CD8-positive, alpha-beta memory T cell (primary cell): ENCODE results near the gene SUPT3H. TPM values are rescaled to one million over a fixed set of nuclear protein-coding genes. Genes with fewer than 3 reads are reported as not detected.

ENCODE experiments used
- CTCF ChIA-PET: fragments of 350-600 bp; sonication (Branson Sonifier 250); formaldehyde crosslinking; loops from one replicate; lab custom pipeline; 2021; ENCODE audit warnings: antibody characterized with exemption; lab: Charles Lee
- POLR2A ChIA-PET: fragments of 350-600 bp; sonication (Branson Sonifier 250); formaldehyde crosslinking; loops from one replicate; lab custom pipeline; 2021; ENCODE audit warnings: antibody characterized with exemption; lab: Charles Lee
- DNase-seq, 5 donors: peaks; one replicate each; pipeline versions ENCODE4 v3.0.0 to v3.0.0-alpha.2; 2020 to 2022; ENCODE audit warnings: mixed read lengths in 1 of 5
- H3K27ac ChIP-seq: one replicate; pipeline ENCODE4 v1.7.0; 2013; ENCODE audit warnings: low read depth, mild to moderate bottlenecking, low read length, moderate library complexity
- H3K27me3 ChIP-seq: 2 replicates; pipeline ENCODE4 v1.7.0; 2013; ENCODE audit warnings: low read length, mild to moderate bottlenecking; ENCODE audit not compliant: insufficient read depth, poor library complexity, severe bottlenecking
- H3K36me3 ChIP-seq: 2 replicates; pipeline ENCODE4 v1.7.0; 2013; ENCODE audit warnings: mild to moderate bottlenecking, low read length, moderate library complexity; ENCODE audit not compliant: insufficient read depth
- H3K4me1 ChIP-seq: 2 replicates; pipeline ENCODE4 v1.7.0; 2013; ENCODE audit warnings: mild to moderate bottlenecking, low read length, moderate library complexity; ENCODE audit not compliant: insufficient read depth
- H3K4me3 ChIP-seq: 2 replicates; pipeline ENCODE4 v1.7.0; 2013; ENCODE audit warnings: mild to moderate bottlenecking, low read length
- H3K9me3 ChIP-seq: 2 replicates; pipeline ENCODE4 v1.7.0; 2013; ENCODE audit warnings: mild to moderate bottlenecking, low read length
- H3K27ac Mint-ChIP-seq, 8 donors: one replicate each; pipeline ENCODE4 v1.8.0; 2020 to 2021; ENCODE audit warnings: mixed read lengths in 8 of 8, mild to moderate bottlenecking in 6 of 8, inconsistent platforms in 3 of 8, moderate library complexity in 3 of 8
- H3K27me3 Mint-ChIP-seq, 2 donors: one replicate each; pipeline ENCODE4 v1.8.0; 2020 to 2021; ENCODE audit warnings: mixed read lengths in 2 of 2, mild to moderate bottlenecking in 1 of 2, moderate library complexity in 1 of 2
- H3K36me3 Mint-ChIP-seq, 3 donors: one replicate each; pipeline ENCODE4 v1.8.0; 2020 to 2021; ENCODE audit warnings: mixed read lengths in 3 of 3, inconsistent platforms in 1 of 3, mild to moderate bottlenecking in 1 of 3
- H3K4me1 Mint-ChIP-seq, 3 donors: one replicate each; pipeline ENCODE4 v1.8.0; 2020 to 2021; ENCODE audit warnings: mixed read lengths in 3 of 3, inconsistent platforms in 1 of 3, mild to moderate bottlenecking in 1 of 3
- H3K4me3 Mint-ChIP-seq, 7 donors: one replicate each; pipeline ENCODE4 v1.8.0; 2020 to 2021; ENCODE audit warnings: mixed read lengths in 7 of 7, mild to moderate bottlenecking in 6 of 7, moderate library complexity in 4 of 7, inconsistent platforms in 2 of 7
- H3K9me3 Mint-ChIP-seq, 5 donors: one replicate each; pipeline ENCODE4 v1.8.0; 2020 to 2022; ENCODE audit warnings: mixed read lengths in 5 of 5, mild to moderate bottlenecking in 3 of 5, moderate library complexity in 2 of 5, inconsistent platforms in 1 of 5
- polyA plus RNA-seq: library from polyadenylated mRNA; unstranded; fragments of 300-500 nt; fragmentation: Illumina TruSeq; gene quantifications from one replicate; pipeline ENCODE4 v1.2.3, GENCODE V29; 2021
- total RNA-seq, 2 experiments: library from RNA; stranded (reverse); gene quantifications; one replicate each; pipeline ENCODE4 v1.2.3, GENCODE V29; 2021

SUPT3H gene
- total and polyA plus RNA-seq, 3 experiments from 2014 or later, result 13.7 to 17.1 (median 14.6) TPM

DNA sequence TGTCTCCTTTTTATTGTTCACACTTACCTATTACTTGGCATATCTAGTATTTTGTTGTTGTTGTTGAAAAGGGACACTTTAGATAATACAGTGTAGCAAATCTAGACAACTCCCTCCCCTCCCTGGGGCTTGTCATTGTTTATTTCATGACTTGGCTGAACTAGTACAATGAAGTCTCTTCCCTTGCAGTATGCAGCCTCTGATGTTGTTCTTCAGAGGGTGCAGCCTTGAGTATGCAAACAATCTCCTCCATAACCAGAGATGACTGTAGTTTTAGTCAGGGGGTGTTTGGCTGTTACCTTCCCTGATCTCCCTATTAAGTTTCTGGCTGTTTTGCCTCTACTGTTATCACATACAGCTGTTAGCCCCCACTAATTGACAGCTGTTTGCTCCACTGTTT, 365.0 kb downstream of the SUPT3H start:
- H3K4me1 Mint-ChIP-seq, result peaks cover 0 to 3% (median 0%) of the 10 kb centered on the region in 3 donors
- ChIA-PET POLR2A (no interaction called here), CTCF (no interaction called here)

DNA sequence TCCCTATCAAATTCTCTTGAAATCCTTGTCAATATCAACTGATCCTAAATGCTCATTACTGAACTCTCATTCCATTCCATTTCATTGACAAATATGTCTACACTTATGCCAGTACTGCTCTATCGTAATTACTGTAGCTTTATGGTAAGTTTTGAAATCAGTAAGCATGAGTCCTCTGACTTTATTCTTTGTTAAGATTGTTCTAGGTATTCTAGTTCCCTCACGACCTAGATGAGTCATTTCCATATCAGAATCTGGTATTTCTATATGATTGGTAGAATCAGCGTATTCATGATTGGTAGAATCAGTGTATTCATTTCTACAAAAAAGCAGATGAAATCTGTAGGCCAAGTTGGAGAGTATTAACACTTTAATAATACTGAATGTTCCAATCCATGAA, 368.2 kb downstream of the SUPT3H start:
- POLR2A ChIA-PET, result no interaction called here
- peaks cover 14 to 35% (median 21%) of the 10 kb centered on the region in 3 donors for H3K36me3 Mint-ChIP-seq
- no peak overlapping the region for H3K27ac Mint-ChIP-seq

More for the DNA sequence above, 365.0 kb downstream of the SUPT3H start:
- Histone ChIP-seq H3K27ac (no peak overlapping the region), H3K36me3 (no peaks in the 10 kb centered on the region), H3K4me3 (no peak overlapping the region), H3K4me1 (no peaks in the 10 kb centered on the region), H3K27me3 (no peaks in the 10 kb centered on the region), H3K9me3 (no peaks in the 10 kb centered on the region)
- H3K27me3 Mint-ChIP-seq, result no peaks in the 10 kb centered on the region
- DNase-seq, result no peak
- peaks cover 10 to 15% (median 11%) of the 10 kb centered on the region in 5 donors for H3K9me3 Mint-ChIP-seq
- no peak overlapping the region for H3K27ac Mint-ChIP-seq
- H3K4me3 Mint-ChIP-seq, result no peak overlapping the region
- peaks cover 14 to 30% (median 21%) of the 10 kb centered on the region in 3 donors for H3K36me3 Mint-ChIP-seq

DNA sequence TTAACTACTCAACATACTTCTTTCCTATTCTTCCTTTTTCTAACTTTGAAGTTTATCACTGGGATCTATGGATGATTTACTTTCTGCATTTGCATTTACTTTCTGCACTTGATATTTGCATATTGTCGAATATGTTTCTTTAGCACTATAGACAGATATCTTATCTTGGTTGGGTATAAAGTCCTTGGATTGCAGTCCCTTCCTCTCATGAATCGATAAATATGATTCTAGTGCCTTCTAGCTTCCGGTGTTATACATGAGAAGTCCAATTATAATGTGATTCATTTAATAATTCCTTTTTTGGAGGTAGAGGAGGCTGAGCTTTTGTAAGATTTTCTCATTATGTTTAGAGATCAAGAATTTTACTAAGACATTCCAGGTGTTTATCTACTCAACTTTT, 370.8 kb downstream of the SUPT3H start:
- Mint-ChIP-seq H3K36me3 (peaks cover 2 to 14% (median 3%) of the 10 kb centered on the region in 3 donors), H3K4me1 (peaks cover 9 to 23% (median 18%) of the 10 kb centered on the region in 3 donors), H3K4me3 (no peak overlapping the region), H3K27me3 (no peaks in the 10 kb centered on the region), H3K9me3 (peaks cover 2 to 4% (median 3%) of the 10 kb centered on the region in 5 donors), H3K27ac (no peak overlapping the region)
- Histone ChIP-seq H3K27ac (no peak overlapping the region), H3K9me3 (no peaks in the 10 kb centered on the region), H3K4me1 (peaks cover 8% of the 10 kb centered on the region), H3K36me3 (no peaks in the 10 kb centered on the region), H3K4me3 (no peak overlapping the region), H3K27me3 (no peaks in the 10 kb centered on the region)
- DNase-seq, result no peak
- CTCF ChIA-PET, result no interaction called here
- POLR2A ChIA-PET, result no interaction called here

More for the DNA sequence above, 368.2 kb downstream of the SUPT3H start:
- no peaks in the 10 kb centered on the region for H3K9me3 ChIP-seq
- no peaks in the 10 kb centered on the region for H3K36me3 ChIP-seq
- no peaks in the 10 kb centered on the region for H3K4me1 ChIP-seq
- no peak overlapping the region for H3K4me3 ChIP-seq
- no peaks in the 10 kb centered on the region for H3K27me3 Mint-ChIP-seq
- no peaks in the 10 kb centered on the region for H3K27me3 ChIP-seq
- CTCF ChIA-PET, result no interaction called here
- no peak overlapping the region for H3K27ac ChIP-seq
- peaks cover 0 to 3% (median 0%) of the 10 kb centered on the region in 3 donors for H3K4me1 Mint-ChIP-seq
- peaks cover 10 to 15% (median 11%) of the 10 kb centered on the region in 5 donors for H3K9me3 Mint-ChIP-seq
- no peak for DNase-seq
- H3K4me3 Mint-ChIP-seq, result no peak overlapping the region

DNA sequence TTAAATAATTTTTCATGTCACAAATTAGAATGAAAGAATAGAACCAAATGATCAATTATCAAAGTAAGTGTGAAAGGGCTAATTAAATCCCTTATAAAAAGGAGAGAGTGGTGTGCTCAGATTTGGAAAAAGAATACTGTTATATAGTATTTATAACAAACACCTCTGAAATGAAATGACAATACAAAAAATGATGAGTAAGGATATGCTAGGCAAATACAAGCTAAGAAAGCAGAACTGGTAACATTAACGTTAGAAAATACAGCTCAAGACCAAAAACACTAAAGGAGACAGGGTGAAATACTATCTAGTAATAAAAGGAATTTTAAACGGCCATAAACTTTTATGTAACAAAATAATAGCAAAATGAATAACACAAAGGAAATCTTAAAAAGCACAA, 373.8 kb downstream of the SUPT3H start:
- no peak overlapping the region for H3K4me3 ChIP-seq
- Mint-ChIP-seq H3K36me3 (peaks cover 0 to 4% (median 2%) of the 10 kb centered on the region in 3 donors), H3K27ac (no peak overlapping the region), H3K9me3 (no peaks in the 10 kb centered on the region), H3K4me1 (peaks cover 19 to 36% (median 35%) of the 10 kb centered on the region in 3 donors), H3K27me3 (no peaks in the 10 kb centered on the region), H3K4me3 (no peak overlapping the region)
- H3K9me3 ChIP-seq, result no peaks in the 10 kb centered on the region
- ChIA-PET CTCF (no interaction called here), POLR2A (no interaction called here)
- no peak for DNase-seq
- no peaks in the 10 kb centered on the region for H3K27me3 ChIP-seq
- peaks cover 19% of the 10 kb centered on the region for H3K4me1 ChIP-seq
- no peaks in the 10 kb centered on the region for H3K36me3 ChIP-seq
- no peak overlapping the region for H3K27ac ChIP-seq

DNA sequence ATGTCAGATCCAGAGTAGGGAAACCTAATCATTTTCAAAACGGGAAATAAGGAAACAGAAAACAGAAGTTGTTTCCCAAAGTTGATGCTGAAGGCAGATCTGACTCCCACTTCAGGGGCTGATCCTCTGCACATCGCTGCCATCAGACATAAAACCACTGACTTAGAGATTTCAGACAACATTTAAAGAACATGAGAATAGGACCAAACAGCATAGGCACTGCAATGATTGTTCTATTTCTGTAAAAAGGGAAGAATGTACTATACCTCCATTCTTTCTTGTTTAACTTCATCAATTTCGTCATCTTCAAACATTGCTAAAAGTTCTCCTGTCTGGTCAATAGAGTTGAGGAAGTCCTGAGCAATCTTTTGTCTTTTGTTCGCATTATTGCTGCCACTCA, 374.3 kb downstream of the SUPT3H start:
- Mint-ChIP-seq H3K4me3 (no peak overlapping the region), H3K4me1 (peaks cover 19 to 36% (median 35%) of the 10 kb centered on the region in 3 donors), H3K27ac (peak overlapping the region in 2 of 8 donors; percentile 1 to 12), H3K36me3 (peaks cover 0 to 7% (median 0%) of the 10 kb centered on the region in 3 donors), H3K9me3 (no peaks in the 10 kb centered on the region), H3K27me3 (no peaks in the 10 kb centered on the region)
- no peaks in the 10 kb centered on the region for H3K27me3 ChIP-seq
- DNase-seq, result no peak
- H3K4me3 ChIP-seq, result no peak overlapping the region
- ChIA-PET CTCF (no interaction called here), POLR2A (no interaction called here)
- no peak overlapping the region for H3K27ac ChIP-seq
- no peaks in the 10 kb centered on the region for H3K36me3 ChIP-seq
- H3K4me1 ChIP-seq, result peaks cover 19% of the 10 kb centered on the region
- no peaks in the 10 kb centered on the region for H3K9me3 ChIP-seq

DNA sequence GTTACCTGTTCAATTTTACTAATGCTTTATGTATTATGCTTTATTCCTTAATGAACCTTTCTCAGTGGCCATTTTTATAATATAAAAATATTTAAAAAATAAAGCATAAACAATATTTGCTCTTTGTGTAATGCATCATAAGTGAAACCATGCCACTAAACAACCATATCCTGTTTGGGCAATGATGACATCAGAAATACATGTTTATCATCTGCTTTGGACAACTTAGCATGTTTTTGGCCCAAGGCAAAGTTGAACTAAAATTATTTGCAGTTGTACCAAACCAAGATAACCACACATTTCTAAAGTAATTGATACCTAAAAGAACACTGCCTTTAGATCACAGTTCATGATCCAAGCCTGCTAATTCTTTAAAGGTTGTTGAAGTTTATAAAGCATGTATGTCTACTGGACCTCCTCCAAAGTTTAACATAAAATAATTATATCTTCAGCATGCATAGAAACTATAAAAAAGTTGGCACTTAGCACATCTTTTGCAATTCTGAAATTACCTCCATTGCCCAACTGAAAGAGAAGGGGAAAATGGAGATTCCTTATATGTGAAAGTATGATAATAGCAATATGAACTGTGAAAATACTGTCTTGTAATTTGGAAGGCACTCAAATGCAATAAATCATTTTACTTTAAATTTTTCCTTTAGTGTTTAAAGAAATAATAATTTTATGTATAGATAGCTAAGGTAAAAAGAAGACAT, 375.2 kb downstream of the SUPT3H start:
- H3K36me3 Mint-ChIP-seq, result peaks cover 0 to 6% (median 0%) of the 10 kb centered on the region in 3 donors
- ChIA-PET CTCF (no interaction called here), POLR2A (no interaction called here)
- peak overlapping the region in 5 of 8 donors; percentile 47 to 83 (median 79) for H3K27ac Mint-ChIP-seq
- no peak overlapping the region for H3K4me3 ChIP-seq
- no peaks in the 10 kb centered on the region for H3K36me3 ChIP-seq
- no peak for DNase-seq
- H3K9me3 Mint-ChIP-seq, result no peaks in the 10 kb centered on the region
- peaks cover 19 to 36% (median 35%) of the 10 kb centered on the region in 3 donors for H3K4me1 Mint-ChIP-seq
- peak overlapping the region in 1 of 7 donors; percentile 12 for H3K4me3 Mint-ChIP-seq
- H3K4me1 ChIP-seq, result peaks cover 19% of the 10 kb centered on the region
- no peak overlapping the region for H3K27ac ChIP-seq
- H3K27me3 ChIP-seq, result no peaks in the 10 kb centered on the region
- H3K9me3 ChIP-seq, result no peaks in the 10 kb centered on the region
- H3K27me3 Mint-ChIP-seq, result no peaks in the 10 kb centered on the region

DNA sequence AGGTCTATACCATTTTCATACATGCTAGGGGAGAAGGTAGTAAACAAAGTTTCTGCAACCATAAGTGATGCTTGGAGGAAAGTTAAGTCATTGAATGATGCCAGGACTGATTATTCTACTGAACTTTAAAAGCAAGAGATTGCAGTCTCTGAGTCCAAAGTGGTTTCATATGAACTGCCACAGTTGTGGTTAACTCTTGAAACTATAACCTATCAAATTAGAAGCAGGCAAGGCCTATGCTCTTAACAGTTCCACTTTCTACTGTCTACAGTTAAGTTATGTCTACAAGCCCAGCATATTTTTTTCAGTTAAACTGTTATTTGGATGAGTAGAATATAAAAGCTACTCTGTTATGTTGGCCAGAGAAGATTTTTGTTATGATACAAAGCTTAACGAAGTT, 376.1 kb downstream of the SUPT3H start:
- Mint-ChIP-seq H3K36me3 (peaks cover 0 to 3% (median 0%) of the 10 kb centered on the region in 3 donors), H3K4me1 (peaks cover 19 to 36% (median 35%) of the 10 kb centered on the region in 3 donors), H3K27ac (peak overlapping the region in 5 of 8 donors; percentile 47 to 83 (median 80)), H3K27me3 (no peaks in the 10 kb centered on the region), H3K9me3 (no peaks in the 10 kb centered on the region), H3K4me3 (peak overlapping the region in 1 of 7 donors; percentile 25)
- Histone ChIP-seq H3K9me3 (no peaks in the 10 kb centered on the region), H3K27ac (no peak overlapping the region), H3K4me3 (no peak overlapping the region), H3K4me1 (peaks cover 19% of the 10 kb centered on the region), H3K36me3 (no peaks in the 10 kb centered on the region), H3K27me3 (no peaks in the 10 kb centered on the region)
- ChIA-PET CTCF (no interaction called here), POLR2A (no interaction called here)
- DNase-seq, result peak in 2 of 5 donors; percentile 8 to 10

DNA sequence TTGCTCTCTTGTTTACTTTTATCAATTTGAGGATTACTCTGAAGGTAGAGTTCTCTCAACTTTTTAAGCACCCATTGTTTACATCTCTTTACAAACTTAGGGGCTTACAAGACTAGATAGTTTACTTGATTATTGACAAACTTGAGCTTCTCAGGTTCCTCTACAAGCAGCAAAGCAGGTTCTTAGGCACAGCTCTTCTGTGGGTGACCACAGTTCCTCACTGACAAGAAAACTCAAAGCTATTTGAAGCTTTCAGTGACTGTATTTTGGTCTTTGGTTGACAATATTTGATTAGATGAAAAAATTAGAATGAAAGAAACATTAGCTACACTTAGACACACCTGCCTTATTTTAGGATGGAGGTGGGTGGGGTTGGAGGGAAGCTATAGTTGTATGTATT, 376.9 kb downstream of the SUPT3H start:
- no peak for DNase-seq
- no peak overlapping the region for H3K27ac ChIP-seq
- H3K4me3 ChIP-seq, result no peak overlapping the region
- Mint-ChIP-seq H3K4me1 (peaks cover 19 to 36% (median 35%) of the 10 kb centered on the region in 3 donors), H3K27ac (peak overlapping the region in 2 of 8 donors; percentile 32 to 73), H3K9me3 (no peaks in the 10 kb centered on the region), H3K4me3 (no peak overlapping the region), H3K36me3 (peaks cover 0 to 3% (median 0%) of the 10 kb centered on the region in 3 donors), H3K27me3 (no peaks in the 10 kb centered on the region)
- H3K9me3 ChIP-seq, result no peaks in the 10 kb centered on the region
- peaks cover 19% of the 10 kb centered on the region for H3K4me1 ChIP-seq
- POLR2A ChIA-PET, result interaction anchor here (0.6 kb wide), 1 partner anchor 178 kb away, joined by 4 read pairs; no protein-coding TSS in a partner anchor
- CTCF ChIA-PET, result no interaction called here
- H3K36me3 ChIP-seq, result no peaks in the 10 kb centered on the region
- H3K27me3 ChIP-seq, result no peaks in the 10 kb centered on the region
